DOHH2 (cell line): ENCODE measurements around the gene URB1.

Source experiments
- EZH2phosphoT487 ChIP-seq: fragments of 200-600 bp; sonication (generic); IDR thresholded peaks from 2 replicates; pipeline ENCODE4 v1.6.1; 2017; ENCODE audit warnings: borderline replicate concordance, mild to moderate bottlenecking, antibody characterized with exemption, low read length, moderate library complexity, mixed read lengths
- TF ChIP-seq, protein P1 (sequence below): fragments of 200-600 bp; sonication (generic); IDR thresholded peaks from one replicate; pipeline ENCODE4 v1.5.1; 2014; ENCODE audit warnings: antibody characterized with exemption, mild to moderate bottlenecking, low read depth, low read length; ENCODE audit not compliant: poor library complexity, severe bottlenecking

DNA sequence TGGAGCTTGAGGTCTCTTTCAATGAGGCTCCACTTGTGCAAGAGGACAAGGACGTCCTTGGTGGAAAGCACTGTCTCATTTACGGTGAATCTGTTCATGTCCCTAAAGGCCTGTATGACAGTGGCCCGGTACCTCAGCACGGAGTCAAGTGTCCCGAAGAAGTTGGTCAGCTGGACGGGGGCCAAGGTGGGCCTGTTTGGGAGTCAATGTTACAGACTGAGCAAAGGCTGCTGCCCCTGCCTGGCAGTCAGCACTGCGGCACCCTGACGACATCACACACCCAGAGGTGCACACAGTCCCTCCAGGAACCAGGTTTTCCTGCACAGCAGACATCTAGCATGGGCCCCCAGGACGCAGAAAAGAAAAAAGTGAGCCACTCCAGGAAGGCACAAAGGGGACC, 75.1 kb downstream of the URB1 start:
- TF ChIP-seq, protein P1, sequence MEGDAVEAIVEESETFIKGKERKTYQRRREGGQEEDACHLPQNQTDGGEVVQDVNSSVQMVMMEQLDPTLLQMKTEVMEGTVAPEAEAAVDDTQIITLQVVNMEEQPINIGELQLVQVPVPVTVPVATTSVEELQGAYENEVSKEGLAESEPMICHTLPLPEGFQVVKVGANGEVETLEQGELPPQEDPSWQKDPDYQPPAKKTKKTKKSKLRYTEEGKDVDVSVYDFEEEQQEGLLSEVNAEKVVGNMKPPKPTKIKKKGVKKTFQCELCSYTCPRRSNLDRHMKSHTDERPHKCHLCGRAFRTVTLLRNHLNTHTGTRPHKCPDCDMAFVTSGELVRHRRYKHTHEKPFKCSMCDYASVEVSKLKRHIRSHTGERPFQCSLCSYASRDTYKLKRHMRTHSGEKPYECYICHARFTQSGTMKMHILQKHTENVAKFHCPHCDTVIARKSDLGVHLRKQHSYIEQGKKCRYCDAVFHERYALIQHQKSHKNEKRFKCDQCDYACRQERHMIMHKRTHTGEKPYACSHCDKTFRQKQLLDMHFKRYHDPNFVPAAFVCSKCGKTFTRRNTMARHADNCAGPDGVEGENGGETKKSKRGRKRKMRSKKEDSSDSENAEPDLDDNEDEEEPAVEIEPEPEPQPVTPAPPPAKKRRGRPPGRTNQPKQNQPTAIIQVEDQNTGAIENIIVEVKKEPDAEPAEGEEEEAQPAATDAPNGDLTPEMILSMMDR, result no peak
- TF ChIP-seq EZH2phosphoT487, result no peak
